AG10803 (cell line): ENCODE results near the gene TANC2.

Experiments
- DNase-seq: peaks from one replicate; pipeline ENCODE4 v3.0.0; 2010; ENCODE audit warnings: low read depth
- H3K4me3 ChIP-seq: 2 replicates; pipeline ENCODE4 v1.5.1; 2011; ENCODE audit warnings: mild to moderate bottlenecking, low read length, control low read depth
- CTCF ChIP-seq: conservative IDR thresholded peaks from 2 replicates; pipeline ENCODE4 v1.5.1; 2011; ENCODE audit warnings: mild to moderate bottlenecking, low read length, control low read depth, inconsistent platforms

Gene TANC2

GRCh38 chr17:63001689-63002394 lies 35.8 kb downstream of the TANC2 start:
- no peak for TF ChIP-seq CTCF
- DNase-seq = no peak
- H3K4me3 ChIP-seq = no peak overlapping the region

GRCh38 chr17:63002625-63003024 lies 36.6 kb downstream of the TANC2 start:
- no peak for TF ChIP-seq CTCF
- H3K4me3 ChIP-seq = no peak overlapping the region
- DNase-seq = no peak

- no peak for DNase-seq
- TF ChIP-seq CTCF = no peak
Observed at GRCh38 chr17:63015824-63016223, 49.8 kb downstream of the TANC2 start.

More at GRCh38 chr17:63015824-63016223, 49.8 kb downstream of the TANC2 start:
- no peak overlapping the region for H3K4me3 ChIP-seq
